Superior temporal gyrus (tissue), 1 donor: ENCODE data around the gene ATG7.

Experiments used
- DNase-seq: peaks from one replicate; pipeline ENCODE4 v3.0.0-alpha.2; 2016; ENCODE audit errors: extremely low spot score

ATG7 gene

GRCh38 chr3:11290743-11291680 lies 18.8 kb downstream of the ATG7 start:
- DNase-seq, result no peak

GRCh38 chr3:11291808-11292207 lies 19.6 kb downstream of the ATG7 start:
- no peak for DNase-seq

GRCh38 chr3:11297126-11297525 lies 24.9 kb downstream of the ATG7 start:
- no peak for DNase-seq

- DNase-seq, result no peak
Observed at GRCh38 chr3:11300970-11301369, 28.8 kb downstream of the ATG7 start.

- no peak for DNase-seq
Observed at GRCh38 chr3:11302444-11302843, 30.2 kb downstream of the ATG7 start.

- no peak for DNase-seq
Observed at GRCh38 chr3:11304175-11304574, 32.0 kb downstream of the ATG7 start.

- no peak for DNase-seq
Observed at GRCh38 chr3:11305509-11305908, 33.3 kb downstream of the ATG7 start.

- DNase-seq, result no peak
Observed at GRCh38 chr3:11306817-11307589, 34.8 kb downstream of the ATG7 start.

GRCh38 chr3:11307830-11308432 lies 35.7 kb downstream of the ATG7 start:
- no peak for DNase-seq

- DNase-seq, result no peak
Observed at GRCh38 chr3:11310258-11310657, 38.1 kb downstream of the ATG7 start.

- DNase-seq, result no peak
Observed at GRCh38 chr3:11312166-11312565, 40.0 kb downstream of the ATG7 start.

GRCh38 chr3:11317300-11317699 lies 45.1 kb downstream of the ATG7 start:
- no peak for DNase-seq

GRCh38 chr3:11322931-11323330 lies 50.7 kb downstream of the ATG7 start:
- no peak for DNase-seq

- DNase-seq, result peak; percentile 44
Observed at GRCh38 chr3:11323813-11324212, 51.6 kb downstream of the ATG7 start.

GRCh38 chr3:11327619-11328018 lies 55.4 kb downstream of the ATG7 start:
- DNase-seq, result no peak

- no peak for DNase-seq
Observed at GRCh38 chr3:11328196-11328945, 56.2 kb downstream of the ATG7 start.

- no peak for DNase-seq
Observed at GRCh38 chr3:11329777-11330176, 57.6 kb downstream of the ATG7 start.

GRCh38 chr3:11331101-11331500 lies 58.9 kb downstream of the ATG7 start:
- no peak for DNase-seq

GRCh38 chr3:11335056-11335608 lies 62.9 kb downstream of the ATG7 start:
- DNase-seq, result peak; percentile 87

- no peak for DNase-seq
Observed at GRCh38 chr3:11339541-11339940, 67.3 kb downstream of the ATG7 start.

- no peak for DNase-seq
Observed at GRCh38 chr3:11346416-11346815, 74.2 kb downstream of the ATG7 start.
